SK-N-MC (cell line): ENCODE data around the gene SORBS1.

Source experiments
- DNase-seq: peaks from one replicate; pipeline ENCODE4 v3.0.0-alpha.2; 2011; ENCODE audit warnings: low read depth, low spot score
- H3K27ac ChIP-seq: fragments of 200-600 bp; sonication (generic); 2 replicates; pipeline ENCODE4 v1.5.1; 2016; ENCODE audit warnings: mixed run types
- H3K36me3 ChIP-seq: fragments of 200-600 bp; sonication (generic); 2 replicates; pipeline ENCODE4 v1.6.1; 2017; ENCODE audit warnings: antibody characterized with exemption, low read length, mixed read lengths; ENCODE audit not compliant: insufficient read depth
- H3K4me3 ChIP-seq: fragments of 200-600 bp; sonication (generic); 2 replicates; pipeline ENCODE4 v1.5.1; 2016
- H3K9ac ChIP-seq: fragments of 200-600 bp; sonication (generic); 2 replicates; pipeline ENCODE4 v1.8.0; 2017; ENCODE audit warnings: mixed run types, mixed read lengths; ENCODE audit not compliant: insufficient read length
- H3K9me3 ChIP-seq: fragments of 200-600 bp; sonication (generic); 2 replicates; pipeline ENCODE4 v1.6.1; 2017; ENCODE audit warnings: low read depth, mild to moderate bottlenecking, antibody characterized with exemption, low read length, moderate library complexity, mixed read lengths
- EZH2 ChIP-seq: fragments of 200-600 bp; sonication (generic); IDR thresholded peaks from one replicate; pipeline ENCODE4 v1.6.1; 2017; ENCODE audit warnings: antibody characterized with exemption
- FOXP2 ChIP-seq: optimal IDR thresholded peaks from 2 replicates; pipeline ENCODE3; 2011; ENCODE audit warnings: mild to moderate bottlenecking, moderate library complexity; ENCODE audit not compliant: insufficient read depth; ENCODE audit errors: extremely low read length, control extremely low read depth
- POLR2AphosphoS5 ChIP-seq: IDR thresholded peaks from 2 replicates; pipeline ENCODE4 v1.6.1; 2012; ENCODE audit warnings: mild to moderate bottlenecking, low read depth, low read length, borderline replicate concordance

SORBS1 gene

DNA sequence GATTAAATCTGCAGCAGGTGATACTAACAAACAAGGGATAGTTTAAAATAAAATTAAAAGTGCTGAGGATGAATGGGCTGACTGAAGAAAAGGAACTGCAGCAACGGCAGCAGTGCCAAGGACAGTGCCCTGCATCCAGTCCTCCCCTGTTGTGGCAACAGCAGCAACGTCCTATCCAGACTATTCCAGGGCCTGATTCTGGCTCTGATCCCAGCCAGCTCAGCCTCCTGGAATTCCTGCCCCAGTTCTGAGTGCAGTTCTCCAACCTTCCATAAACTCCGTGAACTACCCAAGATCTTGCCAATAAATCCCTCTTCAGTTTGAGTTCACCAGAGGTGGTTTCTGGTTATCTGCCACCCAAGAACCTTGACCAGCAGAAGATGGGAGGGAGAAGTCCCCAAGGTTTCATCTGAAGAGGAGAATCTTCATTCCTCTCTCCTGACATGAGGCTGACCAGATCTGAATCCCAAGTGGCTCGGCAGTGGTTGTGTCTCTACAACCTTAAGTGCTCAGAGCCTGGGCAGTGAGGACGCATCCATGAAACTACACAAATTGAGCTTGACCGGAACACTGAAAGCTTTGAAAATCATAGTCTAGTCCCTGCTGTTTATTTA is 115.8 kb downstream of the SORBS1 start:
- no peak for DNase-seq

DNA sequence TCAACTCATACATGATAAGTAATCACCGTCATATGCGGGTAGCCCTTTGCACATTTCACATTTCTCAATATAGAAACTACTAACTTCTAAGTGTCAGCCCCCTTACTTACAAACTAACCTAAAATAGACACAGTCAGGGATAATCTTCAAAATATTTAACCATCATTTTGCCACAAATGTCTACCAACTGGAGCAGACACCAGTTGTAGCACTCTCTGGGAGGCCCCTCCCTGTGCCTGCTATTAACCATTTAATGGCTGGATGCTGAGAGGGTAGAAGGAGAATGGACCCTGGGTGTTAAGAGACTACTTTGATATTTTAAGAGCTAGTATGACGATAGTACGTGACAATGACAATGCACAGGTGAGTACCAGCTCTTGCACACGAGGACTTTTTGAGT is 116.4 kb downstream of the SORBS1 start:
- no peak overlapping the region for H3K27ac ChIP-seq
- H3K4me3 ChIP-seq = no peak overlapping the region
- H3K36me3 ChIP-seq = no peaks in the 10 kb centered on the region
- no peaks in the 10 kb centered on the region for H3K9me3 ChIP-seq
- TF ChIP-seq FOXP2 (no peak), POLR2AphosphoS5 (no peak), EZH2 (no peak)
- H3K9ac ChIP-seq = no peak overlapping the region
- DNase-seq = no peak

More for the DNA sequence above, 115.8 kb downstream of the SORBS1 start:
- no peaks in the 10 kb centered on the region for H3K9me3 ChIP-seq
- H3K9ac ChIP-seq = no peak overlapping the region
- H3K27ac ChIP-seq = no peak overlapping the region
- TF ChIP-seq POLR2AphosphoS5 = no peak
- TF ChIP-seq FOXP2 = no peak
- no peak for TF ChIP-seq EZH2
- no peaks in the 10 kb centered on the region for H3K36me3 ChIP-seq
- H3K4me3 ChIP-seq = no peak overlapping the region

DNA sequence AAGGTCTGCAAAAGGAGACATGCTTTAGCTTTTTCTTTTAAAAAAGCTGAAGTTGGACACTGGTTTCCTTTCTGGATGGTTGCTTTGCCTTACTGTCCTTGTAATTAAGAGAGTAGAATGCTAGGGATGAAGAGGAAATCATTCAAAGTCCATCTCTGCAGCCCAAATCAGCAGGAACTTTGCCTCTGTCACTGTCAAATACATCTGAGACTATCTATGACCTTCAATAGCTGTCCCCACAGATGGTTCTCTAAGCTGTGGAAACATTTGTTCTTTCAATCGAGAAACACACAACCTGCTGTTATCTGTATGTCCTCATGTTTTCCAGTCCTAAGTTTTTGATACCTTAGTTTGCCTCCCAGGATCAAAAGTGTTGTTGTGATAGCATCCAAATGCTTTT is 117.5 kb downstream of the SORBS1 start:
- Histone ChIP-seq H3K27ac (no peak overlapping the region), H3K9ac (no peak overlapping the region), H3K36me3 (no peaks in the 10 kb centered on the region), H3K4me3 (no peak overlapping the region), H3K9me3 (no peaks in the 10 kb centered on the region)
- TF ChIP-seq POLR2AphosphoS5 = no peak
- no peak for TF ChIP-seq FOXP2
- TF ChIP-seq EZH2 = no peak
- no peak for DNase-seq

DNA sequence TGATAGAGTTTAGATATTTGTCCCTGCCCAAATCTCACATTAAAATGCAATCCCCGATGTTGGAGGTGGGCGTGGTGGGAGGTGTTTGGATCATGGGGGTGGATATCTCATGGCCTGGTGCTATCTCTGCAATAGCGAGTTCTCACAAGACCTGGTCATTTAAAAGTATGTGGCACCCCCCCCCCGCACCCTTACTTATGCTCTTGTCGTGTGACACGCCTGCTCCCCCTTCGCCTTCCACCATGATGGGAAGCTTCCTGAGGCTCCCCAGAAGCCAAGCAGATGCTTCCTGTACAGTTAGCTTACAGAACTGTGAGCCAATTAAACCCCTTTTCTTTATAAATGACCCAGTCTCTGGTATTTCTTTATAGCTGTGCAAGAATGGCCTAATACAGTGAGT is 118.8 kb downstream of the SORBS1 start:
- Histone ChIP-seq H3K9me3 (no peaks in the 10 kb centered on the region), H3K9ac (no peak overlapping the region), H3K27ac (no peak overlapping the region), H3K36me3 (no peaks in the 10 kb centered on the region), H3K4me3 (no peak overlapping the region)
- no peak for DNase-seq
- TF ChIP-seq EZH2 = no peak
- TF ChIP-seq FOXP2 = no peak
- no peak for TF ChIP-seq POLR2AphosphoS5

DNA sequence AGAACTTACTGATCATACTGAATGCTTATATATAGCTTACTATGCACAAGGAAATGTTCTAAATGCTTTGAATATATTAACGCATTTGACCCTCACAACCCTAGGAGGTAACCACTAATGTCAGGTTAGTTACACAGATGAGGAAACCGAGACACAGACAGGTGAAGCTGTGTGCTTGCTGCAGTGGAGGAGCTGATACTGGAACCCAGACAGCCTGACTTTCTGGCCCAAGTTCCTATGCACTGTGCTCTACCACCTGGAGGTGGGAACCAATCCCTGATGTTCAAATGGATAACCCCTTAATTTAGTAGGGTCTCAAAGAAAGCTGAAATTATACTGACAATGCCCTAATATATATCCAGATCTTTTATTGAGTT is 119.6 kb downstream of the SORBS1 start:
- TF ChIP-seq POLR2AphosphoS5 (no peak), FOXP2 (no peak), EZH2 (no peak)
- Histone ChIP-seq H3K36me3 (no peaks in the 10 kb centered on the region), H3K9me3 (no peaks in the 10 kb centered on the region), H3K9ac (no peak overlapping the region), H3K4me3 (no peak overlapping the region), H3K27ac (no peak overlapping the region)
- DNase-seq = no peak

DNA sequence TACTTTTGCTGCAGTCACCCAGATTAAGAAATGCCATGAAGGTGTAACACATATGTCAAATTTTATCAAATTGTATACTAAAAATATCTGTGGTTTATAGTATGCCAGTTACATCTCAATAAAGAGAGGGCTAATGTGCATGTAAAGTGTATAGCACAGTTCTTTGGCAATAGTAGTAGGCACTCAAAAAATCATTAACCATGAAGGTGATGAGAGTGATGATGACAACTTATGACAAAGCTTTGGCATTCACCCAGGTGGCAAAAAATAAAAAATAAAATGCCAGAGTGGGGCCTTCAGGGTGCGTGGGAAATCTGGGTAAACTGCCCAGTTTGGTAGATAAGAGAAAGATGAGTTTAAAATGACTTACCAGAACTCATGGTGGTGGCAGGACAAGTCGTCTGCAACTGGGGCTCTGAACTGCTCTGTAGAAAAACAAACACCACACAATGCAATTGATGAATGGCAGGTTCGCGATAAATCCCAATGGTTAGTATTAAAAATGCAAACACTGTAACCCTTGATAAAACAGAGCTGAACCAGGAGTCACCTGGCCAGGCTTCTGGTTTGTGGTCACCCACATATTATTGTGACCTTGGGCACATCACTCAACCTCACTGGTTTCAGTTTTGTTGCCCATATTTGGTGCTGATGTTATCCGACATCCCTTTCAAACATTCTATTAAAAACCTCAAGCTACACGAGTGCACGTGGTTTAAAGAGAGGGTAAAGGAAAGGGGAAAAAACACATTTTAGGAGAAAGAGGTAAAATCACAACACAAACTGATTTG is 120.2 kb downstream of the SORBS1 start:
- Histone ChIP-seq H3K9ac (no peak overlapping the region), H3K36me3 (no peaks in the 10 kb centered on the region), H3K9me3 (no peaks in the 10 kb centered on the region), H3K4me3 (no peak overlapping the region), H3K27ac (no peak overlapping the region)
- no peak for TF ChIP-seq POLR2AphosphoS5
- TF ChIP-seq FOXP2 = no peak
- no peak for TF ChIP-seq EZH2
- DNase-seq = no peak

DNA sequence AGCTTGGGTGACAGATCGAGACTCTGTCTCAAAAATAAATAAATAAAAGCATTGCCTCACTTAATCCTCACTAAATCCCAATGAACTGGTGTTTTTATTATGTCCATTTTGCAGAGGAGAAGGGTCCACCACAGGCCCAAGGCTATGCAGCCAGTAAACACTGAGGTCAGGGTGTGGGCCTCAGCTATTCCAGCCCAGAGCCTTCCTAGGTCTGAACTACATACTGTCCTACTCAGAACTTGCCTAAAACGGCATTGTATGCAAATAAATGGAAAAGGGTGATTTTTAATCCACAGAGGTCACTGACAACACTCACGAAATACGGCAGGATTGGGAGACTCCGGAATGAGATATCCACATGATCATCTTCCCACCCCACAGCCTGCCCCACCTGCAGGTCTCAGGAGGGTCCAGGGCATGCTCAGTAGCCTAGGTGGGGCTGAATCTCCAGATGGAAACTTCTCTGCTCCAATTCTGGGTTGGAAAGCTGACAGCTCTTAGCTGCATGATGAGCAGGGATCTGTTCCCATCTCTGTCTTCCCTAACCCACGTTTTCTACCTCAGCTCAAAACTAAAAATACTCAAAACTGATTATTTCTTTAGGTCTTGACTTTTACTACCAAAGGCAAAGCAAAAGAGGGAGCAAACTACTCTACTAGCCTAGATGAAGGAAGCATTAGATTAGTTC is 121.0 kb downstream of the SORBS1 start:
- no peak overlapping the region for H3K27ac ChIP-seq
- H3K4me3 ChIP-seq = no peak overlapping the region
- DNase-seq = no peak
- no peak for TF ChIP-seq EZH2
- TF ChIP-seq POLR2AphosphoS5 = no peak
- no peak for TF ChIP-seq FOXP2
- H3K36me3 ChIP-seq = no peaks in the 10 kb centered on the region
- H3K9me3 ChIP-seq = no peaks in the 10 kb centered on the region
- no peak overlapping the region for H3K9ac ChIP-seq

DNA sequence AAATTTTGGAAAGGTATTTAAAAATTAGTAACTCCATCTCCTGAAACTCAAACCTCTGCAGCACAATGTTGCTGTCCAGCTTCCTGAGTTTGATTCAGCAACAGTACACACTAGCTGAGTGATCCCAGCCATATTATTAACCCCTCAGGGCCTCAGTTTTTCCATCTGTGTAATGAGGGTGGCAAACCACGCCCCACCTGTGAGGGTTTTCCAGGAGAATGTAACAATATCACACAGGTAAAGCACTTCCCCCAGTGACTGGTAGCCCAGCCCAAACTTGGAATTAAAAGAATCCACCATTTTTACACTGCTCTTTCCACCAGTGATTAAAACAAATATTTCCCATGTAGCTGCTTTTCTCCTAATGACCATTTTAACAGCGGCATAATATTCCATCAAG is 122.4 kb downstream of the SORBS1 start:
- Histone ChIP-seq H3K9me3 (no peaks in the 10 kb centered on the region), H3K4me3 (no peak overlapping the region), H3K36me3 (no peaks in the 10 kb centered on the region), H3K9ac (no peak overlapping the region), H3K27ac (no peak overlapping the region)
- no peak for TF ChIP-seq EZH2
- TF ChIP-seq POLR2AphosphoS5 = no peak
- TF ChIP-seq FOXP2 = no peak
- no peak for DNase-seq
